C4-2B (cell line): Measurements from ENCODE around the gene MCM8.

Experiments used
- CTCF ChIP-seq: fragments of 450-650 bp; conservative IDR thresholded peaks from 2 replicates; pipeline ENCODE4 v1.5.1; 2017; ENCODE audit warnings: mild to moderate bottlenecking
- ZFX ChIP-seq: fragments of 450-650 bp; IDR thresholded peaks from 2 replicates; pipeline ENCODE4 v1.6.1; 2017

DNA sequence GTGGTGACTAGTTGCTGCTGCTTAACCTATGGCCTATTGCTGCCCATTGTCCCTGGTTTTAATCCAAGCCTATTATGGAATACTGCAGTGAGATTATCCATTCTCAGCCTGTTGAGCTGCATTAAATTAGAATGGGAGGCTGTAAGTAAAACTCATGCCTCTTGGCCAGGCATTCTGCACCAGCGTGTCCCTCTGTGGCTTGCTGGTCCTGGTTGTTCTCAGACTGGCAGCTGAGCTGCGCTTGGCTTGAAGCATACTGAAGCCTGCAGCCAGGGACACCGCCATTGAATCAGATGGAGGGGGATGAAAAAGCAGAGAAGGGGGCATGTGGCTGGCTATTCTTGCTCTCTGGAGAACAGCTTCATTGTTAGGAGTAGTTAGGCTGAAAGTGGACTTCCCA, 87.8 kb downstream of the MCM8 start:
- TF ChIP-seq CTCF (no peak), ZFX (no peak)
